GM23248 (cell line): ENCODE measurements around the gene SHROOM1. TPM values are rescaled to one million over a fixed set of nuclear protein-coding genes. Genes with fewer than 3 reads are reported as not detected.

Experiments used
- DNase-seq: peaks from one replicate; pipeline ENCODE4 v3.0.0-alpha.2; 2015
- H2AFZ ChIP-seq: fragments of 200-600 bp; sonication (generic); 2 replicates; pipeline ENCODE4 v1.6.1; 2016; ENCODE audit warnings: antibody characterized with exemption
- H3F3A ChIP-seq: fragments of 200-600 bp; sonication (generic); 2 replicates; pipeline ENCODE4 v1.6.1; 2016; ENCODE audit warnings: mild to moderate bottlenecking, antibody characterized with exemption, mixed run types; ENCODE audit not compliant: insufficient read depth
- H3K27ac ChIP-seq: fragments of 200-600 bp; sonication (generic); 2 replicates; pipeline ENCODE4 v1.5.1; 2016; ENCODE audit warnings: mild to moderate bottlenecking
- H3K27me3 ChIP-seq: fragments of 200-600 bp; sonication (generic); replicated peaks from 2 replicates; pipeline ENCODE4 v1.6.1; 2016; ENCODE audit warnings: mild to moderate bottlenecking; ENCODE audit not compliant: insufficient read depth
- H3K36me3 ChIP-seq: fragments of 200-600 bp; sonication (generic); 2 replicates; pipeline ENCODE4 v1.6.1; 2016; ENCODE audit warnings: low read depth, mild to moderate bottlenecking
- H3K4me1 ChIP-seq: fragments of 200-600 bp; sonication (generic); 2 replicates; pipeline ENCODE4 v1.6.1; 2016; ENCODE audit warnings: mild to moderate bottlenecking; ENCODE audit not compliant: insufficient read depth
- H3K4me2 ChIP-seq: fragments of 200-600 bp; sonication (generic); one replicate; pipeline ENCODE4 v1.6.1; 2016; ENCODE audit warnings: mild to moderate bottlenecking; ENCODE audit not compliant: unreplicated experiment
- H3K4me3 ChIP-seq: fragments of 200-600 bp; sonication (generic); 2 replicates; pipeline ENCODE4 v1.5.1; 2016; ENCODE audit warnings: mild to moderate bottlenecking
- H3K79me2 ChIP-seq: fragments of 200-600 bp; sonication (generic); 2 replicates; pipeline ENCODE4 v1.6.1; 2016; ENCODE audit warnings: mild to moderate bottlenecking; ENCODE audit not compliant: insufficient read depth
- H3K9ac ChIP-seq: fragments of 200-600 bp; sonication (generic); 2 replicates; pipeline ENCODE4 v1.6.1; 2016; ENCODE audit warnings: mild to moderate bottlenecking
- H3K9me2 ChIP-seq: fragments of 200-600 bp; sonication (generic); 2 replicates; pipeline ENCODE4 v1.6.1; 2016; ENCODE audit warnings: mixed run types, mild to moderate bottlenecking, moderate library complexity; ENCODE audit not compliant: insufficient read depth
- H3K9me3 ChIP-seq: fragments of 200-600 bp; sonication (generic); one replicate; pipeline ENCODE4 v1.6.1; 2017; ENCODE audit warnings: low read depth
- H4K20me1 ChIP-seq: fragments of 200-600 bp; sonication (generic); 2 replicates; pipeline ENCODE4 v1.6.0; 2016; ENCODE audit not compliant: insufficient read depth
- EZH2 ChIP-seq: fragments of 200-600 bp; sonication (generic); IDR thresholded peaks from 2 replicates; pipeline ENCODE4 v1.6.1; 2018; ENCODE audit warnings: antibody characterized with exemption, mild to moderate bottlenecking; ENCODE audit not compliant: insufficient read depth, poor library complexity, severe bottlenecking
- EZH2phosphoT487 ChIP-seq: fragments of 200-600 bp; sonication (generic); IDR thresholded peaks from 2 replicates; pipeline ENCODE4 v1.6.1; 2018; ENCODE audit warnings: antibody characterized with exemption, moderate library complexity, mild to moderate bottlenecking, low read depth; ENCODE audit not compliant: insufficient read depth
- WGBS, 2 experiments: methylation state at CpG; one replicate each; pipeline ENCODE4 v1.1.6; 2015 to 2017; ENCODE audit warnings: low lambda C conversion rate in 2 of 2, low coverage in 1 of 2; ENCODE audit errors: missing lambda C conversion rate in 2 of 2; 5-methylcytosine and 5-hydroxymethylcytosine counted together
- in situ Hi-C: fragments of 300-500 bp; cut with MboI; formaldehyde crosslinking; loops from 2 replicates; pipeline ENCODE4 v1.15.0; 2020
- polyA plus RNA-seq: library from polyadenylated mRNA; unstranded; fragments of >200 nt; fragmentation: Nextera tagmentation; extraction: Ambion mirVana; gene quantifications from 2 replicates; pipeline ENCODE4 v1.2.1, GENCODE V29; 2016
- total RNA-seq: library from RNA; depleted of rRNA; stranded (reverse); fragments of >200 nt; shearing (Covaris generic); gene quantifications from 2 replicates; pipeline ENCODE4 v1.2.3, GENCODE V29; 2014

The SHROOM1 gene
- total and polyA plus RNA-seq, 2 experiments from 2014 or later, result 3.8 to 9.9 TPM

DNA sequence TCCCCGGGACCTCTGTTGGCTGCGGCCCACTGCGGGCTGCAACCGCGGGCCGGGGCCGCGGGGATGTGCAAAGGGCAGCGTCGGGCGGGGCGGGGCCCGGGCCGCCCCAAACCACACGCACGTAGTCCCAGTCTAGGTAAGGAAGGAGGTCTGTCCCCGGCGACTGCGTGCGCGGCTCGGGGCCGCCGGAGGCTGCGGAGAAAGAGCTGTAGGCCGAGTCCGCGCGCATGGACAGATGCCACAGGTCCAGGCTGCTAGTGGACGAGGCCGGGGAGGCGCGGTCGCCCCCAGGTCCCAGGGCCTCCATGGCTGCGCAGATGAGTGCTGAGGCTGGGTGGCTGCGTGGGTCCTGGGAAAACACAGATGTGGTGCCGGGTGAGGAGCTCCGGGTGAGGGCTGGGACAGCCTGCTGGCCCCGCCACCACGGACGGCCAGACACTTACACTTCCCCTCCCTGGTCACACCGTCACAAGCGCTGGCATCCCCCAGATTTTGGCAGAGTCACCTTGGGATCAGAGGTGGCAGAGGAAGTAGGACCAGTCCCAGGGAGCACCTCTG, 4.5 kb downstream of the SHROOM1 start:
- TF ChIP-seq EZH2phosphoT487, result no peak
- no peak for TF ChIP-seq EZH2
- H3K9ac ChIP-seq, result no peak overlapping the region
- no peaks in the 10 kb centered on the region for H3K27me3 ChIP-seq
- H2AFZ ChIP-seq, result no peak overlapping the region
- peaks cover 10% of the 10 kb centered on the region for H3F3A ChIP-seq
- no peaks in the 10 kb centered on the region for H3K36me3 ChIP-seq
- no peaks in the 10 kb centered on the region for H3K9me3 ChIP-seq
- no peaks in the 10 kb centered on the region for H3K9me2 ChIP-seq
- no peak overlapping the region for H3K27ac ChIP-seq
- WGBS, 2 experiments, result 81 to 92% methylated on average over 37 to 43 of the region's 43 CpGs
- peaks cover 11% of the 10 kb centered on the region; the same call in 1 of the 2 replicates for H3K79me2 ChIP-seq
- in situ Hi-C loops, result no loop called here
- no peak overlapping the region for H3K4me3 ChIP-seq
- no peak for DNase-seq
- H3K4me1 ChIP-seq, result peaks cover 4% of the 10 kb centered on the region; the same call in 1 of the 2 replicates
- H4K20me1 ChIP-seq, result no peaks in the 10 kb centered on the region
- H3K4me2 ChIP-seq, result no peak overlapping the region

DNA sequence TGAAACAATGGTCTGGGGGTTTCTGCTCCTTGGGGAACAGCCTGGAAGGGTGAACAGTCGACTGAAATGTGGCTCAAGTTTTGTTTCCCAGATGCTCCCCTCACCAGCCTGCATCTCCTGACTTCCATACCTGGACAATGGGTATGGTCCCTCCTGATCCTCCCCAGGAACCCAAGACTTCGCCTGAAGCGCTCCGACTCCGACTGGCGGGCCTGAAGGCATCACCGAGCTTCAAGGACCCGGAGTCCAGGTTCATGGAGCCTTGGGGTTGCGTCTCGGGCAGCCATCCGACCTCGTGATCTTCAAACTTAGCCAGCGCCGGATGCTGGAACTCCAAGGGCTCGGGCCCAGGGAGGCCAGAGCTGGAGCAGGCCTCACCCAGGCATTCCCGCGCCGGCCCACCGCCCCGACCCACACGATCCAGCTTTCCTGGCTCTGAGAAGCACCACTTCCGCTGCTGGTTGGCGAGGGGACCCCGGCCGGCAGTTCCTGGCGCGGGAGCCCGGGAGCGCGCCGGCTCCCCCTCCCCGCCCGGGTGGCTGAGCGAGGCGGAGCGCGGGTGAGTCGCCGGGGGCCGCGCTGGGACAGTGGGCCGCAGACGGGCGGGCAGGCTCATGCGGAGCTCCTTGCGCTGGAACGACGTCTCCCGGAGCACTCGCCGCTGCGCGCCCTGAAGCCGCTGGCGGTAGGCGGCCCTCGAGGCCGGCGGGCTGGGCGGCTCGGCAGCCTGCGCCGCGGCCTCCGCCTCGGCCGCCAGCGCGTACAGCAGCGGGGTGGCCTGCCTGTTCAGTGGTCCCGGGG, 5.2 kb downstream of the SHROOM1 start:
- no peak overlapping the region for H3K4me2 ChIP-seq

DNA sequence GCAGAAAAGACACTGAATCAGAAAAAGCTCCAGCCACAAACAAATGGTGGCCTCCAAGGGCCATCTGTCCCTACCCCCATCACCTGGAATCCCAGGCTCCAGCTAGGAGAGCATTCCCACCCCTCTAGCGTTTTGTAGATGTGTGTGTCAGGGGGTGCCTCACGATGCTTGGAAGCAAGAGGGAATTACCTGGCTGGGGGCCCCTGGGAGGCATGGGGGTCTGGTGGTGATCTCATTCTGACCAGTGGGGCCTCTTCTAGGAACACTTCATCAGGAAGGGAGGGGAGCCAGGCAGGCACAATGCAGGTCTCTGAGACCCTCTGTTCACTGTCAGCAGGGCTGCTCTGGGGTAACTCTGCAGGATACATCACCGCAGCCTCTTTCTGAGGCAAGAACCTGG, 6.0 kb downstream of the SHROOM1 start:
- Histone ChIP-seq H4K20me1 (no peaks in the 10 kb centered on the region), H3K9ac (no peak overlapping the region), H3K4me2 (no peak overlapping the region), H3K4me1 (peaks cover 1% of the 10 kb centered on the region; the same call in 1 of the 2 replicates), H3K9me2 (no peaks in the 10 kb centered on the region), H2AFZ (no peak overlapping the region), H3K79me2 (peaks cover 8% of the 10 kb centered on the region; the same call in 1 of the 2 replicates), H3K27me3 (no peaks in the 10 kb centered on the region), H3K27ac (no peak overlapping the region), H3F3A (peaks cover 11% of the 10 kb centered on the region), H3K36me3 (no peaks in the 10 kb centered on the region), H3K9me3 (no peaks in the 10 kb centered on the region), H3K4me3 (no peak overlapping the region)
- WGBS, 2 experiments, result 97 to 98% methylated on average over 3 of the region's 3 CpGs
- in situ Hi-C loops, result loop anchor here (25.0 kb wide), 1 partner anchor 437 kb away; no protein-coding TSS in a partner anchor
- no peak for DNase-seq
- TF ChIP-seq EZH2phosphoT487 (no peak), EZH2 (no peak)

More for the DNA sequence above, 5.2 kb downstream of the SHROOM1 start:
- TF ChIP-seq EZH2phosphoT487 (no peak), EZH2 (no peak)
- H3K9ac ChIP-seq, result no peak overlapping the region
- H3F3A ChIP-seq, result peaks cover 11% of the 10 kb centered on the region
- no peaks in the 10 kb centered on the region for H3K36me3 ChIP-seq
- 88 to 95% methylated on average over 36 to 71 of the region's 71 CpGs for WGBS, 2 experiments
- no peak overlapping the region for H3K27ac ChIP-seq
- no peaks in the 10 kb centered on the region for H3K27me3 ChIP-seq
- DNase-seq, result no peak
- H4K20me1 ChIP-seq, result no peaks in the 10 kb centered on the region
- H3K79me2 ChIP-seq, result peaks cover 11% of the 10 kb centered on the region; the same call in 1 of the 2 replicates
- no peaks in the 10 kb centered on the region for H3K9me3 ChIP-seq
- H3K4me3 ChIP-seq, result no peak overlapping the region
- H3K9me2 ChIP-seq, result no peaks in the 10 kb centered on the region
- no peak overlapping the region for H2AFZ ChIP-seq
- peaks cover 4% of the 10 kb centered on the region; the same call in 1 of the 2 replicates for H3K4me1 ChIP-seq
- in situ Hi-C loops, result no loop called here

DNA sequence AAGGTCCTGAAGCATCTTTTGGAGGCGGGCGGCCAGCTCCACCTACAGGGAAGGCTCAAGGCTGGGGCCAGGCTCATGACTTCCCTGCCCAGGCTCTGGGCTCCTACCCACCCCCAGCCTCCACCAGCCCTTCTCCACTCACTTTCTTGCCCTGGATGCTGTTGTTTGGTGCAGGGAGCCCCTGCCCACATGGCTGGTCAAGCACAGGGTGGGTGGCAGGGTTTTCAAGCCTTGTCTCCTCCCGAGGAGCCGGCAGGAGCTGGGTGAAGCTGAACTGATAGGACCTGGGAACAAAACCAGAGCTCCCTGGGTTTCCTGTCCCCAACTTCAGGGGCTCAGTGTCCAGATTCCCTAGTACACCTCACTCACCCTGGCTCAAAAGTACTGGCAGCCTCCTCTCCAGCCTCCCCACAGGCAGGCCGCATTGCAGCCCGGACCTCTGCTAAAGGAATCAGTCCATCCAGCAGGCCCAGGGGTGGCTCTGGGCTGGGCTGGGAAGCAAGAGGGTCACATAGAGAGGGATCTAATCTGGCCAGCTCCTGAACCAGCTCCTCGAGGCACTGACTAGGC, 6.9 kb downstream of the SHROOM1 start:
- Histone ChIP-seq H3K27ac (no peak overlapping the region), H3F3A (peaks cover 11% of the 10 kb centered on the region), H3K9me2 (no peaks in the 10 kb centered on the region), H3K9ac (no peak overlapping the region), H3K9me3 (no peaks in the 10 kb centered on the region), H3K27me3 (no peaks in the 10 kb centered on the region), H4K20me1 (no peaks in the 10 kb centered on the region), H3K36me3 (no peaks in the 10 kb centered on the region), H3K4me1 (no peaks in the 10 kb centered on the region), H3K4me2 (no peak overlapping the region), H2AFZ (no peak overlapping the region), H3K79me2 (no peaks in the 10 kb centered on the region), H3K4me3 (no peak overlapping the region)
- whole genome bisulfite sequencing, 2 experiments, result 83 to 88% methylated on average over 7 of the region's 7 CpGs
- no peak for TF ChIP-seq EZH2
- no peak for TF ChIP-seq EZH2phosphoT487
- in situ Hi-C loops, result loop anchor here (25.0 kb wide), 1 partner anchor 436 kb away; no protein-coding TSS in a partner anchor
- DNase-seq, result no peak
